ENCODE data around the gene TSPO2. TPM values are rescaled to one million over a fixed set of nuclear protein-coding genes. Genes with fewer than 3 reads are reported as not detected.

The TSPO2 gene
- total and polyA plus RNA-seq, 2 donors (not counting 3 experiments of a cell fraction or from before 2014, with no cell fraction given) = not detected

GRCh38 chr6:41040101-41040939 is 1.9 kb upstream of the TSPO2 start:
- intact Hi-C loops (cut with micrococcal nuclease) (no loop called here), dilution Hi-C loops (cut with MboI; ENCODE audit: extremely low pct_ligation_motif_present, low sequenced_read_pairs) (no loop called here)
- Histone ChIP-seq H3K4me2 (ENCODE audit: insufficient read depth, low read length) (no peak overlapping the region), H4K20me1 (replicated peaks; ENCODE audit: control insufficient read depth, extremely low read depth, insufficient read depth, low read length) (no peaks in the 10 kb centered on the region), H3K4me3 (replicated peaks in 1 of 3; ENCODE audit: insufficient read depth in 1 of 3, low read depth in 1 of 3, low read length in 3 of 3) (no peak overlapping the region), H3K4me1 (ENCODE audit: control insufficient read depth, extremely low read depth, insufficient read depth, low read length) (peaks cover 2% of the 10 kb centered on the region), H2AFZ (ENCODE audit: low read depth, low read length) (no peak overlapping the region), H3K79me2 (ENCODE audit: control insufficient read depth, insufficient read depth, low read length) (no peaks in the 10 kb centered on the region), H3K27ac (ENCODE audit: insufficient read depth, low read depth, low read length) (no peak overlapping the region), H3K27me3 (ENCODE audit: control insufficient read depth in 2 of 2, insufficient read depth in 2 of 2, low read length in 2 of 2) (peaks cover 0 to 2% of the 10 kb centered on the region in 2 experiments), H3K9me1 (replicated peaks; ENCODE audit: control insufficient read depth, extremely low read depth, insufficient read depth, low read length) (no peaks in the 10 kb centered on the region), H3K9me3 (replicated peaks; ENCODE audit: control insufficient read depth, insufficient read depth, low read length) (no peaks in the 10 kb centered on the region), H3K9ac (replicated peaks; ENCODE audit: extremely low read depth, insufficient read depth, low read length) (no peak overlapping the region), H3K36me3 (ENCODE audit: control insufficient read depth in 2 of 2, extremely low read depth in 1 of 2, insufficient read depth in 2 of 2, low read length in 2 of 2) (no peaks in the 10 kb centered on the region)
- POLR2A ChIA-PET = no interaction called here
- BruUV-seq (replicated peaks) = no TSS peak
- FAIRE-seq (no peak), DNase-seq (ENCODE audit: low read depth, low spot score) (no peak)
- CTCF ChIA-PET = interaction anchor here (1.3 to 3.0 kb wide), 11 partner anchors 9 to 497 kb away, joined by 3 to 22 read pairs (median 10); no protein-coding TSS in a partner anchor
- no peak for TF ChIP-seq MAX (IDR thresholded peaks at IDR 0.05; ENCODE audit: insufficient read depth, insufficient read length)

GRCh38 chr6:41040940-41041536 is 1.2 kb upstream of the TSPO2 start:
- H2AFZ ChIP-seq (ENCODE audit: low read depth, low read length) = no peak overlapping the region
- peaks cover 2% of the 10 kb centered on the region for H3K4me1 ChIP-seq (ENCODE audit: control insufficient read depth, extremely low read depth, insufficient read depth, low read length)
- peaks cover 0 to 2% of the 10 kb centered on the region in 2 experiments for H3K27me3 ChIP-seq (ENCODE audit: control insufficient read depth in 2 of 2, insufficient read depth in 2 of 2, low read length in 2 of 2)
- H3K27ac ChIP-seq (ENCODE audit: insufficient read depth, low read depth, low read length) = no peak overlapping the region
- H4K20me1 ChIP-seq (replicated peaks; ENCODE audit: control insufficient read depth, extremely low read depth, insufficient read depth, low read length) = no peaks in the 10 kb centered on the region
- DNase-seq (ENCODE audit: low read depth, low spot score) = no peak
- H3K4me2 ChIP-seq (ENCODE audit: insufficient read depth, low read length) = no peak overlapping the region
- intact Hi-C loops (cut with micrococcal nuclease) = no loop called here
- H3K36me3 ChIP-seq (ENCODE audit: control insufficient read depth in 2 of 2, extremely low read depth in 1 of 2, insufficient read depth in 2 of 2, low read length in 2 of 2) = no peaks in the 10 kb centered on the region
- no peaks in the 10 kb centered on the region for H3K9me3 ChIP-seq (replicated peaks; ENCODE audit: control insufficient read depth, insufficient read depth, low read length)
- no peak overlapping the region for H3K9ac ChIP-seq (replicated peaks; ENCODE audit: extremely low read depth, insufficient read depth, low read length)
- dilution Hi-C loops (cut with MboI; ENCODE audit: extremely low pct_ligation_motif_present, low sequenced_read_pairs) = no loop called here
- BruUV-seq (replicated peaks) = no TSS peak
- FAIRE-seq = no peak
- POLR2A ChIA-PET = no interaction called here
- H3K9me1 ChIP-seq (replicated peaks; ENCODE audit: control insufficient read depth, extremely low read depth, insufficient read depth, low read length) = no peaks in the 10 kb centered on the region
- no peak for TF ChIP-seq FOS (IDR thresholded peaks at IDR 0.05; ENCODE audit: borderline replicate concordance, insufficient read depth, low read length)
- CTCF ChIA-PET = interaction anchor here (1.3 to 3.0 kb wide), 8 partner anchors 9 to 280 kb away, joined by 3 to 22 read pairs (median 11); no protein-coding TSS in a partner anchor
- H3K4me3 ChIP-seq (replicated peaks in 1 of 3; ENCODE audit: insufficient read depth in 1 of 3, low read depth in 1 of 3, low read length in 3 of 3) = no peak overlapping the region
- H3K79me2 ChIP-seq (ENCODE audit: control insufficient read depth, insufficient read depth, low read length) = no peaks in the 10 kb centered on the region
